GM12878 (cell line): ENCODE data around the gene CTNNB1. TPM values are rescaled to one million over a fixed set of nuclear protein-coding genes. Genes with fewer than 3 reads are reported as not detected.

Source experiments
- ATAC-seq: fragments of 200-7000 bp; cut with Tn5 transposase; 3 replicates; pipeline ENCODE4 v1.9.1; 2020; ENCODE audit warnings: mild to moderate bottlenecking, moderate library complexity
- BruUV-seq: library from RNA; stranded (reverse); fragments of 400-500 nt; replicated peaks from 2 replicates; lab custom pipeline; 2021; lab: Mats Ljungman, UMichigan
- CTCF ChIA-PET: fragments of 300-600 bp; sonication (Branson Sonifier 250); formaldehyde crosslinking; extraction: SDS; loops from one replicate; lab custom pipeline; 2021; ENCODE audit warnings: inconsistent platforms; lab: Yijun Ruan, JAX
- POLR2A ChIA-PET: fragments of 350-600 bp; formaldehyde crosslinking; extraction: SDS; loops from one replicate; lab custom pipeline; 2021; ENCODE audit warnings: inconsistent platforms; lab: Charles Lee
- RAD21 ChIA-PET: fragments of 300-600 bp; sonication (Branson Sonifier 250); formaldehyde crosslinking; loops from one replicate; lab custom pipeline; 2023; ENCODE audit warnings: antibody characterized with exemption; ENCODE audit not compliant: unreplicated experiment; lab: Charles Lee
- SMC1A ChIA-PET: fragments of 300-600 bp; sonication (Branson Sonifier 250); formaldehyde crosslinking; loops from one replicate; lab custom pipeline; 2023; ENCODE audit not compliant: unreplicated experiment, uncharacterized antibody; lab: Charles Lee
- DNase-seq: peaks from one replicate; pipeline ENCODE4 v3.0.0-alpha.2; 2011; ENCODE audit warnings: low read depth, low spot score
- FAIRE-seq: peaks from 3 replicates; lab custom pipeline; 2011; peaks lifted over from hg19 to GRCh38; lab: Jason Lieb, UNC
- H2AFZ ChIP-seq: 2 replicates; pipeline ENCODE4 v1.6.0; 2011; ENCODE audit warnings: low read depth, low read length, control low read depth; ENCODE audit not compliant: control insufficient read depth
- H3K27ac ChIP-seq: 2 replicates; pipeline ENCODE4 v1.5.1; 2011; ENCODE audit warnings: control low read depth; ENCODE audit not compliant: control insufficient read depth, insufficient read depth
- H3K27me3 ChIP-seq, 2 experiments: replicated peaks in 1 of 2; 2 replicates each; pipeline versions ENCODE4 v1.6.0 to v1.6.1; 2011; ENCODE audit warnings: low read length in 1 of 2; ENCODE audit not compliant: control insufficient read depth in 2 of 2, insufficient read depth in 2 of 2
- H3K36me3 ChIP-seq, 2 experiments: 2 replicates each; pipeline ENCODE4 v1.5.1; 2011; ENCODE audit warnings: low read length in 1 of 2; ENCODE audit not compliant: control insufficient read depth in 2 of 2, insufficient read depth in 2 of 2
- H3K4me1 ChIP-seq: 2 replicates; pipeline ENCODE4 v1.6.1; 2011; ENCODE audit warnings: mild to moderate bottlenecking, low read length, moderate library complexity, mixed read lengths; ENCODE audit not compliant: control insufficient read depth, insufficient read depth
- H3K4me2 ChIP-seq: 2 replicates; pipeline ENCODE4 v1.6.0; 2011; ENCODE audit warnings: control low read depth; ENCODE audit not compliant: control insufficient read depth, insufficient read depth
- H3K4me3 ChIP-seq: fragments of 200-600 bp; sonication (generic); 2 replicates; pipeline ENCODE4 v1.5.1; 2016
- H3K79me2 ChIP-seq: 2 replicates; pipeline ENCODE4 v1.6.0; 2011; ENCODE audit warnings: low read length; ENCODE audit not compliant: control insufficient read depth, insufficient read depth
- H3K9ac ChIP-seq: 2 replicates; pipeline ENCODE4 v1.8.0; 2011; ENCODE audit warnings: low read length, control low read depth, mixed read lengths; ENCODE audit not compliant: control insufficient read depth, insufficient read depth
- H3K9me3 ChIP-seq: replicated peaks from 3 replicates; pipeline ENCODE4 v1.5.1; 2011; ENCODE audit warnings: mild to moderate bottlenecking, low read length; ENCODE audit not compliant: control insufficient read depth, insufficient read depth
- H4K20me1 ChIP-seq: 2 replicates; pipeline ENCODE4 v1.6.0; 2011; ENCODE audit not compliant: control insufficient read depth, insufficient read depth
- CBX5 ChIP-seq: sonication (generic); IDR thresholded peaks from 2 replicates; pipeline ENCODE4 v1.6.1; 2016; ENCODE audit warnings: low read depth, moderate library complexity, mild to moderate bottlenecking, inconsistent platforms
- CUX1 ChIP-seq: IDR thresholded peaks from 2 replicates; pipeline ENCODE4 v1.6.1; 2012; ENCODE audit warnings: improper control_type of control experiment, low read depth, low read length; ENCODE audit not compliant: insufficient replicate concordance
- HDAC6 ChIP-seq: fragments of 200-600 bp; sonication (generic); IDR thresholded peaks from one replicate; pipeline ENCODE4 v1.8.0; 2017; ENCODE audit warnings: antibody characterized with exemption; ENCODE audit not compliant: unreplicated experiment
- NBN ChIP-seq: fragments of 450-650 bp; IDR thresholded peaks from 2 replicates; pipeline ENCODE4 v1.6.1; 2016
- RUNX3 ChIP-seq: IDR thresholded peaks from 2 replicates; pipeline ENCODE4 v1.6.1; 2012; ENCODE audit warnings: low read length, inconsistent platforms
- SREBF2 ChIP-seq: IDR thresholded peaks from 2 replicates; pipeline ENCODE4 v1.6.1; 2012; ENCODE audit warnings: mild to moderate bottlenecking, low read length
- ZBTB33 ChIP-seq: fragments of 450-650 bp; IDR thresholded peaks from 2 replicates; pipeline ENCODE4 v1.6.1; 2017; ENCODE audit warnings: mild to moderate bottlenecking
- ZNF592 ChIP-seq: fragments of 450-650 bp; IDR thresholded peaks from 2 replicates; pipeline ENCODE4 v1.6.1; 2017; ENCODE audit warnings: mild to moderate bottlenecking, moderate library complexity
- WGBS: methylation state at CpG from one replicate; pipeline ENCODE4 v1.1.6; 2016; ENCODE audit warnings: low lambda C conversion rate; ENCODE audit not compliant: insufficient replicate concordance, insufficient coverage; ENCODE audit errors: missing lambda C conversion rate; 5-methylcytosine and 5-hydroxymethylcytosine counted together
- in situ Hi-C: fragments of 300-500 bp; cut with MboI; formaldehyde crosslinking; loops from 9 replicates; pipeline ENCODE4 v1.14.3; 2018; ENCODE audit warnings: mixed read lengths
- intact Hi-C: fragments of 100-400 bp; cut with micrococcal nuclease; formaldehyde crosslinking; loops from one replicate; pipeline ENCODE4 v1.14.2; 2022; ENCODE audit not compliant: unreplicated experiment
- polyA plus RNA-seq, 11 experiments: library from polyadenylated mRNA; depleted of rRNA in 4 of 11; unstranded in 6 of 11; stranded (reverse) in 5 of 11; fragments of >200 nt; fragmentation: Nextera tagmentation in 4 of 11; fragmentation: Illumina TruSeq in 1 of 11; extraction: Ambion mirVana in 4 of 11; extraction: Trizol in 1 of 11; gene quantifications; 1 replicate in 1 of 11; 2 replicates in 10 of 11; pipeline versions ENCODE4 v1.2.1 to v1.2.3, GENCODE V29; 2011 to 2016; ENCODE audit warnings: inconsistent platforms in 2 of 11, missing spikeins in 2 of 11, low read depth in 1 of 11
- total RNA-seq, 4 experiments: library from RNA; depleted of rRNA in 3 of 4; stranded (reverse); fragments of >200 nt in 3 of 4; fragmentation: Illumina TruSeq in 1 of 4; extraction: Trizol in 1 of 4; gene quantifications; 2 replicates each; pipeline versions ENCODE4 v1.2.1 to v1.2.3, GENCODE V29; 2013 to 2021

CTNNB1 gene
- total and polyA plus RNA-seq, 10 of the 15 experiments (the other 5 are each of a cell fraction or from before 2014, with no cell fraction given): 30.4 to 217 (median 138) TPM

- SMC1A ChIA-PET: interaction anchor here (0.9 to 1.6 kb wide), 2 partner anchors 10 to 24 kb away, joined by 3 to 6 read pairs; no protein-coding TSS in a partner anchor
- ATAC-seq: no peak
- peaks cover 17 to 32% of the 10 kb centered on the region in 2 experiments for H3K36me3 ChIP-seq
- DNase-seq: no peak
- WGBS: 96% methylated on average over 3 of the region's 3 CpGs
- no peak overlapping the region for H3K4me2 ChIP-seq
- RAD21 ChIA-PET: no interaction called here
- H3K27me3 ChIP-seq: no peaks in the 10 kb centered on the region
- BruUV-seq: no TSS peak
- H4K20me1 ChIP-seq: 0 out of 2 replicates have a peak, but pooled peaks cover 3% of the 10 kb centered on the region
- POLR2A ChIA-PET: interaction anchor here (0.6 to 0.9 kb wide), 2 partner anchors 41 to 46 kb away, joined by 3 read pairs; no protein-coding TSS in a partner anchor
- no peaks in the 10 kb centered on the region for H3K4me1 ChIP-seq
- no peak for TF ChIP-seq CBX5
- no peak for TF ChIP-seq ZBTB33
- no peak for TF ChIP-seq CUX1
- no peak for TF ChIP-seq ZNF592
- no peak for TF ChIP-seq HDAC6
- no peak for TF ChIP-seq NBN
- TF ChIP-seq RUNX3: no peak
- no peak for TF ChIP-seq SREBF2
- no peaks in the 10 kb centered on the region for H3K79me2 ChIP-seq
- no peaks in the 10 kb centered on the region for H3K9me3 ChIP-seq
- H3K27ac ChIP-seq: no peak overlapping the region
- CTCF ChIA-PET: interaction anchor here (1.6 kb wide), 1 partner anchor 9 kb away, joined by 4 read pairs; no protein-coding TSS in a partner anchor
- intact Hi-C loops (loop anchor here (10.0 kb wide), 1 partner anchor 653 kb away; no protein-coding TSS in a partner anchor), in situ Hi-C loops (no loop called here)
- no peak overlapping the region for H2AFZ ChIP-seq
- no peak overlapping the region for H3K9ac ChIP-seq
- H3K4me3 ChIP-seq: no peak overlapping the region
- no peak for FAIRE-seq
These were observed 38.6 kb downstream of the CTNNB1 start for GRCh38 chr3:41237907-41238306.
